HG03039 (cell line): ENCODE data around the gene SLC6A18.
"Not testable (repeated sequence)": the region's sequence is repeated elsewhere in the genome, so short reads cannot be mapped to it uniquely, and the experiment has no call there.

ENCODE experiments used
- ATAC-seq: cut with Tn5 transposase; IDR thresholded peaks from one replicate; pipeline ENCODE4 v1.9.1; 2021; ENCODE audit warnings: mild to moderate bottlenecking, moderate library complexity; ENCODE audit not compliant: unreplicated experiment

SLC6A18 gene

DNA sequence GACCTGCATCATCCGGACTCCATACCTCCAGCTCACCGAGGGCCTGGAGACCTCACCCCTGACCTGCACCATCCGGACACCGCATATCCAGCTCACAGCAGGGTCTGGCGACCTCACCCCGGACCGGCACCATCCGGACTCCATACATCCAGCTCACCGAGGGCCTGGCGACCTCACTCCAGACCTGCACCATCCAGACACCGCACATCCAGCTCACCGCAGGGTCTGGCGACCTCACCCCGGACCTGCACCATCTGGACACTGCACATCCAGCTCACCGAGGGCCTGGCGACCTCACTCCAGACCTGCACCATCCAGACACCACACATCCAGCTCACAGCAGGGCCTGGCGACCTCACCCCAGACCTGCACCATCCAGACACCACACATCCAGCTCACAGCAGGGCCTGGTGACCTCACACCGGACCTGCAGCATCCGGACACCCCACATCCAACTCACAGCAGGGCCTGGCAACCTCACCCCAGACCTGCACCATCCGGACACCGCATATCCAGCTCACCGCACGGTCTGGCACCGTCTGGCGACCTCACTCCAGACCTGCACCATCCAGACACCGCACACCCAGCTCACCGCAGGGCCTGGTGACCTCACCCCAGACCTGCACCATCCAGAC, 59.3 kb downstream of the SLC6A18 start:
- not testable (repeated sequence) for ATAC-seq

DNA sequence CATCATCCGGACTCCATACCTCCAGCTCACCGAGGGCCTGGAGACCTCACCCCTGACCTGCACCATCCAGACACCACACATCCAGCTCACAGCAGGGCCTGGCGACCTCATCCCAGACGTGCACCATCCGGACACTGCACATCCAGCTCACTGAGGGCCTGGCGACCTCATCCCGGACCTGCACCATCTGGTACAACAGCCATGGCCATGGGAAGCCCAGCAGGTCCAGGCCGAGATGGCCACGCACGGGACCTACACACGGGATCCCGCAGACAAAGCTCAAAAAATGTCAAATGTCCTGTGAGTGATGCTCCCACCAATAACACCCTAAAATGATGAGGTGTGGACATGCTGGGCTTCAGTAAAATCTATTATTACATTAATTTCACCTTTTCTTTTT, 60.0 kb downstream of the SLC6A18 start:
- ATAC-seq: no peak

DNA sequence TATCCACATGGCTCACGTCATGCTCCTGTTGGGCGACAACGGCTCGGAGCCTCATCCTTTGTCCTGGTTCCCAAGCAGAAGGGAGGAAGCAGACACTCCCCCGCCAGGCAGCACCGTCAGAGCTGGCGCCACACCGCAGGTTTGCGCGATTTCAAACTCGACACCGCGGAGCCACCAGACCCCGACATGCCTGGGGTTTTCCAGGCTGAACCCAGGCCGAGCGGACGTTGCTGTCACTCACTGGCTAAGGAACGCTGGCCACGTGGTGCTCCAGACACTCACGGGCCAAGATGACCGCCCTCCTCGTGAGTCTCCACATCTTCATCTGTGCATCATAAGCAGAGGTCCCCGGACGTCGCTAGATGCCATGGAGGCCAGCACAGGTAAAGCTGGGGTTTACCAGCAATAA, 60.7 kb downstream of the SLC6A18 start:
- ATAC-seq: no peak

DNA sequence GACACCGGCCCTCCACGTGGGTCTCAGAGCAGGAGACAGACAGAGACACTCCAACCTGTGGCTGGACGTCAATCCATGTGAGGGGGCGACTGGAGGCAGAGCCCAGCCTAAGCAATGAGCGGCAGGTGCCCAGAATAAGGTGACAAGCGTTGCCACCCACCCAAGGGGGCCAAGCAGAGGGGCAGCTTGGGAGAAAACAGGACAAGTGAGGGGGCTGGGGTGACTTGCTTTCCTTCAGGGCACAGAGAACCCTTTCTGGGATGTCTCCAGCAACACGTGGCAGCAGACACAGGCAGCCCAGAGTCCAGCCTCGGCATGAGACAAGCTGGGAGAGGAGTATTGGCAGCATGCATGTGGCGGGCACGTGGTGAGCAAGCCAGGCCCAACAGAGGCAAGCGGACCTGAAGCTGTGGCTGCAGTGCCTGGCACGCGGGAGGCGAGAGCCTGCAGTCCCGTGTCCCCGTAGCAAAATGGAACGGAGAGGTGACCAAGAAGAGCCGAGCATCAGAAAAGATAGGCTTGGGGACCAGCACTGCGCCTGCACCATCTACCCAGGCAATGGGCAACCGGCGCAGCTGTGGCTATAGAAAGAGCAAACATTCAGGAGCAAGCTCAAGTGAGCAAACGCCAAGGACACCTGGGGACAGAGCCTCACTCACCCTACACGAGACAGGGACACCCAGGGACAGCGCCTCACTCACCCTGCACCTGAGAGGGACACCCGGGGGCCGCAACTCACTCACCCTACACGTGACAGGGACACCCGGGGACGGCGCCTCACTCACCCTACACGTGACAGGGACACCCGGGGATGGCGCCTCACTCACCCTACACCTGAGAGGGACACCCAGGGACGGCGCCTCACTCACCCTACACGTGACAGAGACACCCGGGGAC, 63.5 kb downstream of the SLC6A18 start:
- ATAC-seq: no peak

DNA sequence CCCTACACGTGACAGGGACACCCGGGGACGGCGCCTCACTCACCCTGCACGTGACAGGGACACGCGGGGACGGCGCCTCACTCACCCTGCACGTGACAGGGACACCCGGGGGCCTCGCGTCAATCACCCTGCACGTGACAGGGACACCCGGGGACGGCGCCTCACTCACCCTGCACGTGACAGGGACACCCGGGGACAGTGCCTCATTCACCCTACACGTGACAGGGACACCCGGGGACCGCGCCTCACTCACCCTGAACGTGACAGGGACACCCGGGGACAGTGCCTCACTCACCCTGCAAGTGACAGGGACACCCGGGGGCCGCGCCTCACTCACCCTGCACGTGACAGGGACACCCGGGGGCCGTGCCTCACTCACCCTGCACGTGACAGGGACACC, 64.4 kb downstream of the SLC6A18 start:
- not testable (repeated sequence) for ATAC-seq

DNA sequence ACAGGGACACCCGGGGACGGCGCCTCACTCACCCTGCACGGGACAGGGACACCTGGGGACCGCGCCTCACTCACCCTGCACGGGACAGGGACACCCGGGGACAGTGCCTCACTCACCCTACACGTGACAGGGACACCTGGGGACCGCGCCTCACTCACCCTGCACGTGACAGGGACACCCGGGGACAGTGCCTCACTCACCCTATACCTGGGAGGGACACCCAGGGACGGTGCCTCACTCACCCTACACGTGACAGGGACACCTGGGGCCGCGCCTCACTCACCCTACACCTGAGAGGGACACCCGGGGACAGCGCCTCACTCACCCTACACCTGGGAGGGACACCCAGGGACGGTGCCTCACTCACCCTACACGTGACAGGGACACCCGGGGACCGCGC, 65.8 kb downstream of the SLC6A18 start:
- not testable (repeated sequence) for ATAC-seq

DNA sequence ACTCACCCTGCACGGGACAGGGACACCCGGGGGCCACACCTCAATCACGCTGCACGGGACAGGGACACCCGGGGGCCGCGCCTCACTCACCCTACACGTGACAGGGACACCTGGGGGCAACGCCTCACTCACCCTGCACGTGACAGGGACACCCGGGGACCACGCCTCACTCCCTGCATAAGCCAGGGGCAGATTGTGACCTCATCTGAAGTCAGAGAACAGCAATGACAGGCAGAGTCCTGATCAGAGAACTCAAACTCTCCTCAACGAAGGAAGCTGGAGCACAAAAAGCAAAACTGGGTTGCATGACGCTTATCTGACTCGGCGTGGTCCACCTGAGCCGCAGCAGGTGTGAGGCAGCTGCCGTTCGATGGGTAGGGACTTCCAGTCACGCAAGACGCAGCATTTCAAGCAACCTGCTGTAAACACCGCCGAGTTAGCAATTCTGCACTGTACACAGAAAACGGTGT, 66.5 kb downstream of the SLC6A18 start:
- no peak for ATAC-seq

DNA sequence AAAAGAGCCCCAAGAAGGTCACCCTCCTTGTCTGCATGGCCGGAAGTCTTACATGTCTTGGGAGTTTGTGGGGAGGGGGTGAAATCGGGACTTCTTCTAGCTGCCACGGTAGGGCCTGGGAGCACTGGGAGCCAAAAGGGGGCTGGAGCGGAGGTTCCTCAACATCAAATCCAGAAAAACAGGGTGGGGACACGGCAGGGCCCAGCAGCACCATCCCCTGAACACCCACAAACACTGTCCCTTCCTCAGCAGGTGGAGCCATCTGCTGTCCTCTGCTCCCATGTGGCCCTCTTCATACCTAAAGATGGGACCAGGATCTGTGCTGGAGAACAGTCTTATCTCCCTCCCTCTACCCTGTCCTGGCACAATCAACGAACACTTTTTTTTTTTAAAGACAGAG, 67.0 kb downstream of the SLC6A18 start:
- no peak for ATAC-seq

DNA sequence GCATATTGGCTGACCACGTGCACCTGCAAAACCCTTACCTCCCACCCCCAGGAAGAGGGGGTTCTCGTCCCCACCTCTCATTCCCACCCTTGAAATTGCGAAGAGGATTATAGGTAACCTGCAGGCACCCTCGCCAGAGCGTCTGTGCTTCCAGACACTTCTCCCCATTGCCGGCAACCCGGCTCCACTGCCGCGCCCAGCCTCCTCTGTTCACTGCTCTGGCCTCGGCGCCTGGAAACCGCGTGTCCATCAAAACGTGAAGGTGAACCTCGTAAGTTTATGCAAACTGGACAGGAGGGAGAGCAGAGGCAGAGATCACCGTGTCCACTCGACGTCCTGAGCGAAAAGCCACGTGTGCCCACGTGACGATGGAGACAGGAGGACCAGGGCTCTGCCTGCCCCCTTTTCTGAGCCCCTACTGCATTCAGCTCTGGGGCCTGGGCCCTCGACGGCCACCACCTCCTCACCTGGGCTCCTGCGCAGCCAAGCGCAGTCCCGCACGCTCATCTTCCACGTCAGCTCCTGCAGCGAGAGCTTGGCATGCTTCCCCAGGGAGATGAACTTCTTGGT, 67.8 kb downstream of the SLC6A18 start:
- no peak for ATAC-seq

DNA sequence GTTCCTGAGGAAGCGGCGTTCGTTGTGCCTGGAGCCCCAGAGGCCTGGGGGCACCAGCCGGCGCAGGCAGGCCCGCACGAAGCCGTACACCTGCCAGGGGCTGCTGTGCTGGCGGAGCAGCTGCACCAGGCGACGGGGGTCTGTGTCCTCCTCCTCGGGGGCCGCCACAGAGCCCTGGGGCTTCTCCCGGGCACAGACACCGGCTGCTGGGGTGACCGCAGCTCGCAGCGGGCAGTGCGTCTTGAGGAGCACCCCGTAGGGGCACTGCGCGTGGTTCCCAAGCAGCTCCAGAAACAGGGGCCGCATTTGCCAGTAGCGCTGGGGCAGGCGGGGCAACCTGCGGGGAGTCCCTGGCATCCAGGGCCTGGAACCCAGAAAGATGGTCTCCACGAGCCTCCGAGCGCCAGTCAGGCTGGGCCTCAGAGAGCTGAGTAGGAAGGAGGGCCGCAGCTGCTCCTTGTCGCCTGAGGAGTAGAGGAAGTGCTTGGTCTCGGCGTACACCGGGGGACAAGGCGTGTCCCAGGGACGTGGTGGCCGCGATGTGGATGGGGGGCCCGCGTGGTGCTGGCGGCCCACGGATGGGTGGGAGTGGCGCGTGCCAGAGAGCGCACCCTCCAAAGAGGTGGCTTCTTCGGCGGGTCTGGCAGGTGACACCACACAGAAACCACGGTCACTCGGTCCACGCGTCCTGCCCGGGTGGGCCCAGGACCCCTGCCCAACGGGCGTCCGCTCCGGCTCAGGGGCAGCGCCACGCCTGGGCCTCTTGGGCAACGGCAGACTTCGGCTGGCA, 68.4 kb downstream of the SLC6A18 start:
- no peak for ATAC-seq

DNA sequence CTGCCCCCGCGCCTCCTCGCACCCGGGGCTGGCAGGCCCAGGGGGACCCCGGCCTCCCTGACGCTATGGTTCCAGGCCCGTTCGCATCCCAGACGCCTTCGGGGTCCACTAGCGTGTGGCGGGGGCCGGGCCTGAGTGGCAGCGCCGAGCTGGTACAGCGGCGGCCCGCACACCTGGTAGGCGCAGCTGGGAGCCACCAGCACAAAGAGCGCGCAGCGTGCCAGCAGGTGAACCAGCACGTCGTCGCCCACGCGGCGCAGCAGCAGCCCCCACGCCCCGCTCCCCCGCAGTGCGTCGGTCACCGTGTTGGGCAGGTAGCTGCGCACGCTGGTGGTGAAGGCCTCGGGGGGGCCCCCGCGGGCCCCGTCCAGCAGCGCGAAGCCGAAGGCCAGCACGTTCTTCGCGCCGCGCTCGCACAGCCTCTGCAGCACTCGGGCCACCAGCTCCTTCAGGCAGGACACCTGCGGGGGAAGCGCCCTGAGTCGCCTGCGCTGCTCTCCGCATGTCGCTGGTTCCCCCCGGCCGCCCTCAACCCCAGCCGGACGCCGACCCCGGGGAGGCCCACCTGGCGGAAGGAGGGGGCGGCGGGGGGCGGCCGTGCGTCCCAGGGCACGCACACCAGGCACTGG, 69.1 kb downstream of the SLC6A18 start:
- ATAC-seq: no peak

DNA sequence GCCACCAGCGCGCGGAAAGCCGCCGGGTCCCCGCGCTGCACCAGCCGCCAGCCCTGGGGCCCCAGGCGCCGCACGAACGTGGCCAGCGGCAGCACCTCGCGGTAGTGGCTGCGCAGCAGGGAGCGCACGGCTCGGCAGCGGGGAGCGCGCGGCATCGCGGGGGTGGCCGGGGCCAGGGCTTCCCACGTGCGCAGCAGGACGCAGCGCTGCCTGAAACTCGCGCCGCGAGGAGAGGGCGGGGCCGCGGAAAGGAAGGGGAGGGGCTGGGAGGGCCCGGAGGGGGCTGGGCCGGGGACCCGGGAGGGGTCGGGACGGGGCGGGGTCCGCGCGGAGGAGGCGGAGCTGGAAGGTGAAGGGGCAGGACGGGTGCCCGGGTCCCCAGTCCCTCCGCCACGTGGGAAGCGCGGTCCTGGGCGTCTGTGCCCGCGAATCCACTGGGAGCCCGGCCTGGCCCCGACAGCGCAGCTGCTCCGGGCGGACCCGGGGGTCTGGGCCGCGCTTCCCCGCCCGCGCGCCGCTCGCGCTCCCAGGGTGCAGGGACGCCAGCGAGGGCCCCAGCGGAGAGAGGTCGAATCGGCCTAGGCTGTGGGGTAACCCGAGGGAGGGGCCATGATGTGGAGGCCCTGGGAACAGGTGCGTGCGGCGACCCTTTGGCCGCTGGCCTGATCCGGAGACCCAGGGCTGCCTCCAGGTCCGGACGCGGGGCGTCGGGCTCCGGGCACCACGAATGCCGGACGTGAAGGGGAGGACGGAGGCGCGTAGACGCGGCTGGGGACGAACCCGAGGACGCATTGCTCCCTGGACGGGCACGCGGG, 69.9 kb downstream of the SLC6A18 start, which contains the start of gene TERT:
Gene TERT (minus strand): TSS at position 234 of the 815 bp plus-strand sequence. CDS start 79 bp downstream, at position 155.
- ATAC-seq: no peak

DNA sequence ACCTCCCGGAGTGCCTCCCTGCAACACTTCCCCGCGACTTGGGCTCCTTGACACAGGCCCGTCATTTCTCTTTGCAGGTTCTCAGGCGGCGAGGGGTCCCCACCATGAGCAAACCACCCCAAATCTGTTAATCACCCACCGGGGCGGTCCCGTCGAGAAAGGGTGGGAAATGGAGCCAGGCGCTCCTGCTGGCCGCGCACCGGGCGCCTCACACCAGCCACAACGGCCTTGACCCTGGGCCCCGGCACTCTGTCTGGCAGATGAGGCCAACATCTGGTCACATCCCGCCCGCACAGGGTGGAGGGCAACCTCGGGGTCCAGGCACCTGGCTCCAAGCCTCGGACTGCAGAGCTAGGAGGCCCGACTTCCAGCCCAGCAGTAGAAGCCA, 70.5 kb downstream of the SLC6A18 start:
- no peak for ATAC-seq
